ENCODE data around the gene MED26.
"Not testable (repeated sequence)": the region's sequence is repeated elsewhere in the genome, so short reads cannot be mapped to it uniquely, and the experiment has no call there.

The MED26 gene, protein sequence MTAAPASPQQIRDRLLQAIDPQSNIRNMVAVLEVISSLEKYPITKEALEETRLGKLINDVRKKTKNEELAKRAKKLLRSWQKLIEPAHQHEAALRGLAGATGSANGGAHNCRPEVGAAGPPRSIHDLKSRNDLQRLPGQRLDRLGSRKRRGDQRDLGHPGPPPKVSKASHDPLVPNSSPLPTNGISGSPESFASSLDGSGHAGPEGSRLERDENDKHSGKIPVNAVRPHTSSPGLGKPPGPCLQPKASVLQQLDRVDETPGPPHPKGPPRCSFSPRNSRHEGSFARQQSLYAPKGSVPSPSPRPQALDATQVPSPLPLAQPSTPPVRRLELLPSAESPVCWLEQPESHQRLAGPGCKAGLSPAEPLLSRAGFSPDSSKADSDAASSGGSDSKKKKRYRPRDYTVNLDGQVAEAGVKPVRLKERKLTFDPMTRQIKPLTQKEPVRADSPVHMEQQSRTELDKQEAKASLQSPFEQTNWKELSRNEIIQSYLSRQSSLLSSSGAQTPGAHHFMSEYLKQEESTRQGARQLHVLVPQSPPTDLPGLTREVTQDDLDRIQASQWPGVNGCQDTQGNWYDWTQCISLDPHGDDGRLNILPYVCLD

GRCh38 chr19:16628183-16628983, at the start of gene MED26:
Gene MED26 (minus strand): TSS chr19:16628204. CDS start chr19:16627943, 261 bp downstream.
- no peak for TF ChIP-seq ZNF274 (IDR thresholded peaks at IDR 0.05; ENCODE audit: low read depth, low read length)
- H3K4me3 ChIP-seq (ENCODE audit: low read length): peak within 1 kb of the TSS; percentile 94

GRCh38 chr19:16677055-16677454, 49.1 kb upstream of the MED26 start:
- no peak for TF ChIP-seq ZNF274 (IDR thresholded peaks at IDR 0.05; ENCODE audit: low read depth, low read length)
- no peak overlapping the region for H3K4me3 ChIP-seq (ENCODE audit: low read length)

GRCh38 chr19:16676101-16676798, 48.2 kb upstream of the MED26 start:
- H3K4me3 ChIP-seq (ENCODE audit: low read length): no peak overlapping the region
- TF ChIP-seq ZNF274 (IDR thresholded peaks at IDR 0.05; ENCODE audit: low read depth, low read length): no peak

GRCh38 chr19:16673839-16674238, 45.8 kb upstream of the MED26 start:
- not testable (repeated sequence) for H3K4me3 ChIP-seq (ENCODE audit: low read length)

DNA sequence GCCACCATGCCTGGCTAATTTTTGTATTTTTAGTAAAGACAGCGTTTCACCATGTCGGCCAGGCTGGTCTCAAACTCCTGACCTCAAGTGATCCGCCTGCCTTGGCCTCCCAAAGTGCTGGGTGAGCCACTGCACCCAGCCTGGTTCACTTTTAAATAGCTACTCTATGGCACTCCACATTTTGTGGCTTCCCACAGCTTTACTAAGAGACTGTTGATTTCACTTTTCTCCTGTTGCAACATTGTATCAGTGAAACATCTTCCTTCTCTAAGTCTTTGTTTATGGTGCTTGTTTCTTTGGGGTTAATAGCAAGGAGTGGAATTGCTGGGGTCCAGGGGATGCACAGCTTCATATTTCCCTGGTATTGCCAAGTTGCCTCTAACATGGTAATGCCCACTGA, 45.2 kb upstream of the MED26 start:
- no peak overlapping the region for H3K4me3 ChIP-seq (ENCODE audit: low read length)
- no peak for TF ChIP-seq ZNF274 (IDR thresholded peaks at IDR 0.05; ENCODE audit: low read depth, low read length)

- no peak overlapping the region for H3K4me3 ChIP-seq (ENCODE audit: low read length)
- TF ChIP-seq ZNF274 (IDR thresholded peaks at IDR 0.05; ENCODE audit: low read depth, low read length): no peak
These were observed 43.8 kb upstream of the MED26 start for GRCh38 chr19:16671652-16672274.

GRCh38 chr19:16670291-16670690, 42.3 kb upstream of the MED26 start:
- H3K4me3 ChIP-seq (ENCODE audit: low read length): no peak overlapping the region
- no peak for TF ChIP-seq ZNF274 (IDR thresholded peaks at IDR 0.05; ENCODE audit: low read depth, low read length)

DNA sequence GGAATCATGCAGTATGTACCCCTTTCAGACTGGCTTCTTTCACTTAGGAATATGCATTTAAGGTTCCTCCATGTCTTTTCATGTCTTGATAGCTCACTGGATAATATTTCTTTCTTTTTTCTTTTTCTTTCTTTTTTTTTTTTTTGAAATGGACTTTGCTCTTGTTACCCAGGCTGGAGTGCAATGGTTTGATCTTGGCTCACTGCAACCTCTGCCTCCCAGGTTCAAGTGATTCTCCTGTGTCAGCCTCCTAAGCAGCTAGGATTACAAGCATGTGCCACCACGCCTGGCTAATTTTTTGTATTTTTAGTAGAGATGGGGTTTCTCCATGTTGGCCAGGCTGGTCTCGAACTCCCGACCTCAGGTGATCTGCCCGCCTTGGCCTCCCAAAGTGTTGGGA, 40.7 kb upstream of the MED26 start:
- not testable (repeated sequence) for H3K4me3 ChIP-seq (ENCODE audit: low read length)

DNA sequence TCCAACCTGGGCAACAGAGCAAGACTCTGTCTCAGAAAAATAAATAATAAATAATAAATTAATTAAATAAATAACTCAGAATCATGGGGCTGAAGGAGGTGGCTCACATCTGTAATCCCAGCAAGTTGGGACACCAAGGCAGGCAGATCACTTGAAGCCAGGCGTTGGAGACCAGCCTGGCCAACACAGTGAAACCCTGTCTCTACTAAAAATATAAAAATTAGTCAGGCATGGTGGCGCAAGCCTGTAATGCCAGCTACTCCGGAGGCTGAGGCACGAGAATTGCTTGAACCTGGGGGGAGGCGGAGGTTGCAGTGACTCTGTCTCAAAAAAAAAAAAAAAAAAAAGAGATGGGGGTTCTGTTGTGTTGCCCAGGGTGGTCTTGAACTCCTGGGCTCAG, 40.2 kb upstream of the MED26 start:
- no peak for TF ChIP-seq ZNF274 (IDR thresholded peaks at IDR 0.05; ENCODE audit: low read depth, low read length)

GRCh38 chr19:16661480-16662034, 33.6 kb upstream of the MED26 start:
- TF ChIP-seq ZNF274 (IDR thresholded peaks at IDR 0.05; ENCODE audit: low read depth, low read length): no peak
- H3K4me3 ChIP-seq (ENCODE audit: low read length): peak overlapping the region; percentile 73

More for the DNA sequence above, 40.2 kb upstream of the MED26 start:
- H3K4me3 ChIP-seq (ENCODE audit: low read length): no peak overlapping the region

DNA sequence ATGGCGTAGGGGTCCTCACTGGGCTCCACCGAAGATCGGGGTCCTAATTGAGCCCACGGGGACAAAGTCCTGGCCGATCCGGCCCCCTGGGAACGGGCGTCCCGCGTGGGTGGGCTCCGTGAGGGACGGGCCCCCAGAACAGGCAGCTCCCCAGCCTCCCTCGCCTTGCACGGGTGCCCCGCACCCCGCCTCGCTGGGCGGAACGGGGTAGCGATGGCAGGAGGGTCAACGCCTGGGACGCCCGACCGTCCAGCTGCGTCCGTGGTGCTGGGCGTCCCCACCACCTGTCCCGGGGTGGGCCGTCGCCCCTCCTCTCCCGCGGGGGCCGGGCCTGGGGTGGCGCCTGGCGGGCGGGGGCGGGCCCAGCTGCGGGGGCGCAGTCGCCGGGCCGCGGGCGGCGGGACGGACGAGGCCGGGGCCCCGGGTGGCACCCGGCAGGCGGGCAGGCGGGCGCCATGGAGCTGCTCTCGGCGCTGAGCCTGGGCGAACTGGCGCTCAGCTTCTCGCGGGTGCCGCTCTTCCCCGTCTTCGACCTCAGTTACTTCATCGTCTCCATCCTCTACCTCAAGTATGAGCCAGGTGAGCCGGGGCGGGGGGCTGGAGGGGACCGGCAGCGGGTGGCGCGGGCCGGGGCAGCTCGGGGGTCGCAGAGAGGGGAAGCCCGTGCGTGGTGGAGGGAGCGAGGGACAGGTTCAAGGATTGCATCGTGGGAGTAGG, 32.9 kb upstream of the MED26 start, which contains the start of gene TMEM38A:
TSS of gene TMEM38A (plus strand) at position 377 of the 717 bp plus-strand sequence. CDS start at position 456, 79 bp downstream.
- TF ChIP-seq ZNF274 (IDR thresholded peaks at IDR 0.05; ENCODE audit: low read depth, low read length): no peak
- peak within 1 kb of the TSS; percentile 74 for H3K4me3 ChIP-seq (ENCODE audit: low read length)

- peak within 1 kb of the TSS; percentile 74 for H3K4me3 ChIP-seq (ENCODE audit: low read length)
- TF ChIP-seq ZNF274 (IDR thresholded peaks at IDR 0.05; ENCODE audit: low read depth, low read length): no peak
These were observed 32.1 kb upstream of the MED26 start, which contains the start of gene SMIM7 for GRCh38 chr19:16659832-16660708. Gene SMIM7 (minus strand): TSS chr19:16660144. CDS start chr19:16660110, 34 bp downstream.
